GM12878 (cell line): ENCODE results near the gene IFNE. TPM values are rescaled to one million over a fixed set of nuclear protein-coding genes. Genes with fewer than 3 reads are reported as not detected.
A peak's percentile ranks its signal among the peaks of the same experiment; 100 is the strongest.

ENCODE experiments used
- ATAC-seq: fragments of 200-7000 bp; cut with Tn5 transposase; 3 replicates; pipeline ENCODE4 v1.9.1; 2020; ENCODE audit warnings: mild to moderate bottlenecking, moderate library complexity
- BruUV-seq: library from RNA; stranded (reverse); fragments of 400-500 nt; replicated peaks from 2 replicates; lab custom pipeline; 2021; lab: Mats Ljungman, UMichigan
- CTCF ChIA-PET: fragments of 300-600 bp; sonication (Branson Sonifier 250); formaldehyde crosslinking; extraction: SDS; loops from one replicate; lab custom pipeline; 2021; ENCODE audit warnings: inconsistent platforms; lab: Yijun Ruan, JAX
- POLR2A ChIA-PET: fragments of 350-600 bp; formaldehyde crosslinking; extraction: SDS; loops from one replicate; lab custom pipeline; 2021; ENCODE audit warnings: inconsistent platforms; lab: Charles Lee
- RAD21 ChIA-PET: fragments of 300-600 bp; sonication (Branson Sonifier 250); formaldehyde crosslinking; loops from one replicate; lab custom pipeline; 2023; ENCODE audit warnings: antibody characterized with exemption; ENCODE audit not compliant: unreplicated experiment; lab: Charles Lee
- SMC1A ChIA-PET: fragments of 300-600 bp; sonication (Branson Sonifier 250); formaldehyde crosslinking; loops from one replicate; lab custom pipeline; 2023; ENCODE audit not compliant: unreplicated experiment, uncharacterized antibody; lab: Charles Lee
- DNase-seq: peaks from one replicate; pipeline ENCODE4 v3.0.0-alpha.2; 2011; ENCODE audit warnings: low read depth, low spot score
- FAIRE-seq: peaks from 3 replicates; lab custom pipeline; 2011; peaks lifted over from hg19 to GRCh38; lab: Jason Lieb, UNC
- H2AFZ ChIP-seq: 2 replicates; pipeline ENCODE4 v1.6.0; 2011; ENCODE audit warnings: low read depth, low read length, control low read depth; ENCODE audit not compliant: control insufficient read depth
- H3K27ac ChIP-seq: 2 replicates; pipeline ENCODE4 v1.5.1; 2011; ENCODE audit warnings: control low read depth; ENCODE audit not compliant: control insufficient read depth, insufficient read depth
- H3K27me3 ChIP-seq, 2 experiments: replicated peaks in 1 of 2; 2 replicates each; pipeline versions ENCODE4 v1.6.0 to v1.6.1; 2011; ENCODE audit warnings: low read length in 1 of 2; ENCODE audit not compliant: control insufficient read depth in 2 of 2, insufficient read depth in 2 of 2
- H3K36me3 ChIP-seq, 2 experiments: 2 replicates each; pipeline ENCODE4 v1.5.1; 2011; ENCODE audit warnings: low read length in 1 of 2; ENCODE audit not compliant: control insufficient read depth in 2 of 2, insufficient read depth in 2 of 2
- H3K4me1 ChIP-seq: 2 replicates; pipeline ENCODE4 v1.6.1; 2011; ENCODE audit warnings: mild to moderate bottlenecking, low read length, moderate library complexity, mixed read lengths; ENCODE audit not compliant: control insufficient read depth, insufficient read depth
- H3K4me2 ChIP-seq: 2 replicates; pipeline ENCODE4 v1.6.0; 2011; ENCODE audit warnings: control low read depth; ENCODE audit not compliant: control insufficient read depth, insufficient read depth
- H3K4me3 ChIP-seq: fragments of 200-600 bp; sonication (generic); 2 replicates; pipeline ENCODE4 v1.5.1; 2016
- H3K79me2 ChIP-seq: 2 replicates; pipeline ENCODE4 v1.6.0; 2011; ENCODE audit warnings: low read length; ENCODE audit not compliant: control insufficient read depth, insufficient read depth
- H3K9ac ChIP-seq: 2 replicates; pipeline ENCODE4 v1.8.0; 2011; ENCODE audit warnings: low read length, control low read depth, mixed read lengths; ENCODE audit not compliant: control insufficient read depth, insufficient read depth
- H3K9me3 ChIP-seq: replicated peaks from 3 replicates; pipeline ENCODE4 v1.5.1; 2011; ENCODE audit warnings: mild to moderate bottlenecking, low read length; ENCODE audit not compliant: control insufficient read depth, insufficient read depth
- H4K20me1 ChIP-seq: 2 replicates; pipeline ENCODE4 v1.6.0; 2011; ENCODE audit not compliant: control insufficient read depth, insufficient read depth
- CHD4 ChIP-seq: fragments of 200-600 bp; sonication (generic); IDR thresholded peaks from 2 replicates; pipeline ENCODE4 v1.6.1; 2016; ENCODE audit warnings: mild to moderate bottlenecking
- CTCF ChIP-seq, 3 experiments: IDR thresholded peaks in 2 of 3; conservative IDR thresholded peaks in 1 of 3; 2 replicates each; pipeline ENCODE4 v1.5.1; 2011; ENCODE audit warnings: low read depth in 3 of 3, low read length in 3 of 3, mild to moderate bottlenecking in 3 of 3, control low read depth in 2 of 3, moderate library complexity in 2 of 3, inconsistent platforms in 1 of 3, mixed read lengths in 1 of 3; ENCODE audit not compliant: control insufficient read depth in 2 of 3, insufficient read depth in 1 of 3; ENCODE audit errors: extremely low read depth in 1 of 3
- FOS ChIP-seq: IDR thresholded peaks from 3 replicates; pipeline ENCODE4 v1.6.1; 2011; ENCODE audit warnings: borderline replicate concordance; ENCODE audit not compliant: insufficient read length; ENCODE audit errors: extremely low read depth
- NFIC ChIP-seq: IDR thresholded peaks from 2 replicates; pipeline ENCODE4 v1.6.1; 2012; ENCODE audit warnings: low read depth, mild to moderate bottlenecking, inconsistent platforms, low read length, moderate library complexity
- RAD21 ChIP-seq: IDR thresholded peaks from 2 replicates; pipeline ENCODE4 v1.6.1; 2011; ENCODE audit warnings: mild to moderate bottlenecking, low read depth, low read length, moderate library complexity; ENCODE audit not compliant: insufficient read depth
- SKIL ChIP-seq: fragments of 450-650 bp; IDR thresholded peaks from 2 replicates; pipeline ENCODE4 v1.6.1; 2017; ENCODE audit warnings: mild to moderate bottlenecking, low read depth, inconsistent platforms; ENCODE audit not compliant: poor library complexity, severe bottlenecking
- SMC3 ChIP-seq: IDR thresholded peaks from 2 replicates; pipeline ENCODE4 v1.6.1; 2011; ENCODE audit warnings: low read length, improper control_type of control experiment, borderline replicate concordance
- WGBS: methylation state at CpG from one replicate; pipeline ENCODE4 v1.1.6; 2016; ENCODE audit warnings: low lambda C conversion rate; ENCODE audit not compliant: insufficient replicate concordance, insufficient coverage; ENCODE audit errors: missing lambda C conversion rate; 5-methylcytosine and 5-hydroxymethylcytosine counted together
- in situ Hi-C: fragments of 300-500 bp; cut with MboI; formaldehyde crosslinking; loops from 9 replicates; pipeline ENCODE4 v1.14.3; 2018; ENCODE audit warnings: mixed read lengths
- intact Hi-C: fragments of 100-400 bp; cut with micrococcal nuclease; formaldehyde crosslinking; loops from one replicate; pipeline ENCODE4 v1.14.2; 2022; ENCODE audit not compliant: unreplicated experiment
- polyA plus RNA-seq, 11 experiments: library from polyadenylated mRNA; depleted of rRNA in 4 of 11; unstranded in 6 of 11; stranded (reverse) in 5 of 11; fragments of >200 nt; fragmentation: Nextera tagmentation in 4 of 11; fragmentation: Illumina TruSeq in 1 of 11; extraction: Ambion mirVana in 4 of 11; extraction: Trizol in 1 of 11; gene quantifications; 1 replicate in 1 of 11; 2 replicates in 10 of 11; pipeline versions ENCODE4 v1.2.1 to v1.2.3, GENCODE V29; 2011 to 2016; ENCODE audit warnings: inconsistent platforms in 2 of 11, missing spikeins in 2 of 11, low read depth in 1 of 11
- total RNA-seq, 4 experiments: library from RNA; depleted of rRNA in 3 of 4; stranded (reverse); fragments of >200 nt in 3 of 4; fragmentation: Illumina TruSeq in 1 of 4; extraction: Trizol in 1 of 4; gene quantifications; 2 replicates each; pipeline versions ENCODE4 v1.2.1 to v1.2.3, GENCODE V29; 2013 to 2021

Gene IFNE
- total and polyA plus RNA-seq, 10 of the 15 experiments (the other 5 are each of a cell fraction or from before 2014, with no cell fraction given), result not detected

- BruUV-seq, result no TSS peak
- FAIRE-seq (peak; percentile 23), DNase-seq (no peak), ATAC-seq (no peak)
- no peak overlapping the region for H3K27ac ChIP-seq
- no peaks in the 10 kb centered on the region for H3K4me1 ChIP-seq
- intact Hi-C loops (no loop called here), in situ Hi-C loops (no loop called here)
- ChIA-PET POLR2A (no interaction called here), CTCF (interaction anchor here (0.5 to 1.2 kb wide), 2 partner anchors 151 to 319 kb away, joined by 3 to 5 read pairs; no protein-coding TSS in a partner anchor), SMC1A (no interaction called here), RAD21 (no interaction called here)
- no peaks in the 10 kb centered on the region for H3K9me3 ChIP-seq
- no peak overlapping the region for H3K4me2 ChIP-seq
- H3K27me3 ChIP-seq, result peaks cover 0 to 3% of the 10 kb centered on the region in 2 experiments; a peak in 1 of 4 replicates
- no peak overlapping the region for H2AFZ ChIP-seq
- no peaks in the 10 kb centered on the region for H4K20me1 ChIP-seq
- H3K4me3 ChIP-seq, result no peak overlapping the region
- 11% methylated on average over 5 of the region's 5 CpGs for WGBS
- no peak for TF ChIP-seq CHD4
- H3K79me2 ChIP-seq, result no peaks in the 10 kb centered on the region
- no peak overlapping the region for H3K9ac ChIP-seq
- no peaks in the 10 kb centered on the region for H3K36me3 ChIP-seq
These were observed 12.0 kb downstream of the IFNE start for GRCh38 chr9:21470126-21470525.

DNA sequence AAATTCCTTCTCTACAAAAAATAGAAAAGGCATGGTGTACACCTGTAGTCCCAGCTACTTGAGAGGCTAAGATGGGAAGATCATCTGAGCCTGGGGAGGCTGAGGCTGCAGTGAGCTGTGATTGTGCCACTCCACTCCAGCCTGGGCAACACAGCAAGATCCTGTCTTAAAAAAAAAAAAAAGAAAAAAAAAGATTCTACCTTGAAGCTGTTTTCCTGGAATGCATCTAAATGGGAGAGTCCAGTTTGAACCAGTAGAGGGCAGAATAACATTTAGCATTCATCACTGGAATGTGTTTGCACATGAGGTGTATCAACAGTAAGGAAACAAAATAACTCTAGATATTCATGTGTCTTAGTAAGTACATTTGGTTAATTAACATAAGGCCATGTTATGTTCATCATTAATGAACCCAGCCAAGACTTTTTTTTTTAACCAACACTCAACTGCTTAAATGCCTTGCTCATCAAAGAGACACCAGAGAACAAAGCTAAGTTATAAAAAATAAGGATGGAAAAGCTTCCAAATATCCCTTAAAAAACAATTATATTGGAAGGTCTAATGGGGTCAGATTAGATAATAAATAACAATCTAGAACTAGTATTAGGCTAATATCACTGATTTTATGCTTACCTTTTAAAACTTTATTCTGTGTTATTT is 16.1 kb downstream of the IFNE start:
- H3K79me2 ChIP-seq, result no peaks in the 10 kb centered on the region
- H4K20me1 ChIP-seq, result no peaks in the 10 kb centered on the region
- FAIRE-seq (peak; percentile 65), DNase-seq (no peak), ATAC-seq (peak; percentile 83)
- ChIA-PET CTCF (interaction anchor here (0.6 to 3.3 kb wide), 27 partner anchors 8 to 778 kb away, joined by 3 to 19 read pairs (median 4); partner anchors contain the start of genes IFNA14 and IFNE), RAD21 (interaction anchor here (0.6 to 1.3 kb wide), 7 partner anchors 9 to 325 kb away, joined by 3 to 6 read pairs (median 4); no protein-coding TSS in a partner anchor), POLR2A (no interaction called here), SMC1A (interaction anchor here (1.0 to 2.4 kb wide), 7 partner anchors 69 to 323 kb away, joined by 3 to 12 read pairs (median 3); no protein-coding TSS in a partner anchor)
- BruUV-seq, result no TSS peak
- H3K4me3 ChIP-seq, result no peak overlapping the region
- TF ChIP-seq SMC3, result peak; percentile 50; the same call in 1 of the 2 replicates
- no peak for TF ChIP-seq FOS
- no peak for TF ChIP-seq SKIL
- TF ChIP-seq NFIC, result no peak
- TF ChIP-seq CTCF (IDR thresholded peaks at IDR 0.05 in 2 of 3, conservative IDR thresholded peaks at IDR 0.05 in 1 of 3; ENCODE audit: control insufficient read depth in 2 of 3, extremely low read depth in 1 of 3, insufficient read depth in 1 of 3, low read depth in 3 of 3, low read length in 3 of 3), result peak; percentile 60 to 68 (median 66); a peak in 5 of 6 replicates
- peak; percentile 81 for TF ChIP-seq RAD21
- no peak overlapping the region for H3K4me2 ChIP-seq
- no peaks in the 10 kb centered on the region for H3K36me3 ChIP-seq
- H2AFZ ChIP-seq, result no peak overlapping the region
- in situ Hi-C loops, result loop anchor here (5.0 kb wide), 1 partner anchor 326 kb away; no protein-coding TSS in a partner anchor
- H3K27ac ChIP-seq, result no peak overlapping the region
- H3K27me3 ChIP-seq, result no peaks in the 10 kb centered on the region
- H3K9me3 ChIP-seq, result no peaks in the 10 kb centered on the region; the same call in 2 of the 3 replicates
- intact Hi-C loops, result loop anchor here (1.0 kb wide), 1 partner anchor 323 kb away; no protein-coding TSS in a partner anchor
- no peak overlapping the region for H3K9ac ChIP-seq
- no peaks in the 10 kb centered on the region for H3K4me1 ChIP-seq
